ENCODE data around the gene YIPF6.

The YIPF6 gene

GRCh38 chrX:68498044-68498507 lies 775 bp upstream of the YIPF6 start:
- no peak for TF ChIP-seq CTCF (IDR thresholded peaks at IDR 0.05; ENCODE audit: unreplicated experiment in 3 of 3)
- peak overlapping the region; percentile 97 to 99 (median 98) for H3K27ac Mint-ChIP-seq
- no peaks in the 10 kb centered on the region for H3K36me3 Mint-ChIP-seq (ENCODE audit: low read depth)
- H3K4me3 Mint-ChIP-seq: peak overlapping the region; percentile 89 to 95 (median 93)
- H3K9me3 Mint-ChIP-seq: peaks cover 6% of the 10 kb centered on the region
- H3K27me3 Mint-ChIP-seq (ENCODE audit: low read depth): no peaks in the 10 kb centered on the region
- no peaks in the 10 kb centered on the region for H3K4me1 Mint-ChIP-seq

- Mint-ChIP-seq H3K27ac (peak overlapping the region; percentile 97 to 99 (median 98)), H3K4me3 (peak overlapping the region; percentile 89 to 95 (median 93)), H3K27me3 (ENCODE audit: low read depth) (no peaks in the 10 kb centered on the region), H3K9me3 (peaks cover 6% of the 10 kb centered on the region), H3K36me3 (ENCODE audit: low read depth) (no peaks in the 10 kb centered on the region), H3K4me1 (no peaks in the 10 kb centered on the region)
- TF ChIP-seq CTCF (IDR thresholded peaks at IDR 0.05; ENCODE audit: unreplicated experiment in 3 of 3): no peak
These were observed 973 bp downstream of the YIPF6 start for GRCh38 chrX:68499543-68500504.

- Mint-ChIP-seq H3K9me3 (peaks cover 3% of the 10 kb centered on the region), H3K27me3 (ENCODE audit: low read depth) (no peaks in the 10 kb centered on the region), H3K27ac (no peak overlapping the region), H3K4me3 (no peak overlapping the region), H3K36me3 (ENCODE audit: low read depth) (peaks cover 4% of the 10 kb centered on the region), H3K4me1 (peaks cover 9% of the 10 kb centered on the region)
- no peak for TF ChIP-seq CTCF (IDR thresholded peaks at IDR 0.05; ENCODE audit: unreplicated experiment in 3 of 3)
These were observed 5.2 kb downstream of the YIPF6 start for GRCh38 chrX:68503836-68504636.

- Mint-ChIP-seq H3K36me3 (ENCODE audit: low read depth) (peaks cover 9% of the 10 kb centered on the region), H3K4me1 (peaks cover 15% of the 10 kb centered on the region), H3K9me3 (no peaks in the 10 kb centered on the region), H3K27ac (peak overlapping the region in 1 of 3 experiments; percentile 83), H3K4me3 (no peak overlapping the region), H3K27me3 (ENCODE audit: low read depth) (no peaks in the 10 kb centered on the region)
- TF ChIP-seq CTCF (IDR thresholded peaks at IDR 0.05; ENCODE audit: unreplicated experiment in 3 of 3): no peak
These were observed 7.8 kb downstream of the YIPF6 start for GRCh38 chrX:68506649-68507048.

GRCh38 chrX:68508799-68509198 lies 9.9 kb downstream of the YIPF6 start:
- H3K9me3 Mint-ChIP-seq: no peaks in the 10 kb centered on the region
- TF ChIP-seq CTCF (IDR thresholded peaks at IDR 0.05; ENCODE audit: unreplicated experiment in 3 of 3): no peak
- H3K36me3 Mint-ChIP-seq (ENCODE audit: low read depth): peaks cover 15% of the 10 kb centered on the region
- peaks cover 15% of the 10 kb centered on the region for H3K4me1 Mint-ChIP-seq
- H3K27ac Mint-ChIP-seq: peak overlapping the region in 2 of 3 experiments; percentile 21 to 27
- no peak overlapping the region for H3K4me3 Mint-ChIP-seq
- H3K27me3 Mint-ChIP-seq (ENCODE audit: low read depth): no peaks in the 10 kb centered on the region
